Fibroblast of skin of right biceps (primary cell): ENCODE measurements around the gene CPT1B.
A peak's percentile ranks its signal among the peaks of the same experiment; 100 is the strongest.
"Not testable (repeated sequence)": the region's sequence is repeated elsewhere in the genome, so short reads cannot be mapped to it uniquely, and the experiment has no call there.

ENCODE experiments used
- DNase-seq: peaks from one replicate; pipeline ENCODE4 v3.0.0-alpha.2; 2013

Gene CPT1B

GRCh38 chr22:50608996-50609395 lies 30.8 kb upstream of the CPT1B start:
- no peak for DNase-seq

- DNase-seq, result not testable (repeated sequence)
Observed at GRCh38 chr22:50608058-50608840, 30.0 kb upstream of the CPT1B start.

GRCh38 chr22:50607659-50608020 lies 29.4 kb upstream of the CPT1B start:
- DNase-seq, result no peak

GRCh38 chr22:50606946-50607658 lies 28.9 kb upstream of the CPT1B start:
- no peak for DNase-seq

GRCh38 chr22:50606165-50606945 lies 28.1 kb upstream of the CPT1B start:
- DNase-seq, result no peak

GRCh38 chr22:50605613-50606074 lies 27.4 kb upstream of the CPT1B start:
- no peak for DNase-seq

GRCh38 chr22:50605002-50605612 lies 26.9 kb upstream of the CPT1B start:
- DNase-seq, result no peak

- DNase-seq, result no peak
Observed at GRCh38 chr22:50604256-50605001, 26.2 kb upstream of the CPT1B start.

GRCh38 chr22:50603511-50604255 lies 25.5 kb upstream of the CPT1B start:
- DNase-seq, result no peak

- DNase-seq, result no peak
Observed at GRCh38 chr22:50602338-50602700, 24.1 kb upstream of the CPT1B start.

- DNase-seq, result no peak
Observed at GRCh38 chr22:50601669-50602337, 23.6 kb upstream of the CPT1B start.

- DNase-seq, result no peak
Observed at GRCh38 chr22:50600967-50601668, 22.9 kb upstream of the CPT1B start.

- DNase-seq, result no peak
Observed at GRCh38 chr22:50600538-50600937, 22.3 kb upstream of the CPT1B start, which contains the start of gene MAPK8IP2. TSS of gene MAPK8IP2 (plus strand) at chr22:50600793. CDS start at chr22:50600819, 26 bp downstream.

- DNase-seq, result peak; percentile 35
Observed at GRCh38 chr22:50599816-50600455, 21.7 kb upstream of the CPT1B start.

- no peak for DNase-seq
Observed at GRCh38 chr22:50597097-50597496, 18.9 kb upstream of the CPT1B start.

GRCh38 chr22:50595189-50595588 lies 17.0 kb upstream of the CPT1B start:
- DNase-seq, result no peak

GRCh38 chr22:50587407-50587806 lies 9.2 kb upstream of the CPT1B start:
- no peak for DNase-seq

GRCh38 chr22:50586416-50586815 lies 8.2 kb upstream of the CPT1B start:
- DNase-seq, result no peak

- no peak for DNase-seq
Observed at GRCh38 chr22:50585781-50586180, 7.6 kb upstream of the CPT1B start.

- DNase-seq, result no peak
Observed at GRCh38 chr22:50585238-50585637, 7.0 kb upstream of the CPT1B start.
